Smooth muscle cell (in vitro differentiated cells): Measurements from ENCODE around the gene MON2. TPM values are rescaled to one million over a fixed set of nuclear protein-coding genes. Genes with fewer than 3 reads are reported as not detected.

Experiments used
- DNase-seq: peaks from one replicate; lab custom pipeline; 2025; ENCODE audit not compliant: unreplicated experiment; lab: John Stamatoyannopoulos, UW
- H2AFZ ChIP-seq: fragments of 200-600 bp; sonication (generic); 2 replicates; pipeline ENCODE4 v1.6.0; 2016; ENCODE audit warnings: antibody characterized with exemption, low read depth, mild to moderate bottlenecking
- H3F3A ChIP-seq: fragments of 200-600 bp; sonication (generic); 2 replicates; pipeline ENCODE4 v1.6.0; 2017; ENCODE audit warnings: antibody characterized with exemption, low read depth
- H3K27ac ChIP-seq: fragments of 200-600 bp; sonication (generic); 2 replicates; pipeline ENCODE4 v1.5.1; 2016; ENCODE audit warnings: low read depth, mild to moderate bottlenecking
- H3K27me3 ChIP-seq: fragments of 200-600 bp; sonication (generic); 2 replicates; pipeline ENCODE4 v1.6.1; 2016; ENCODE audit warnings: low read depth, mild to moderate bottlenecking
- H3K36me3 ChIP-seq: fragments of 200-600 bp; sonication (generic); 2 replicates; pipeline ENCODE4 v1.5.1; 2016; ENCODE audit warnings: low read depth
- H3K4me1 ChIP-seq: fragments of 200-600 bp; sonication (generic); 2 replicates; pipeline ENCODE4 v1.5.1; 2016; ENCODE audit warnings: low read depth
- H3K4me2 ChIP-seq: fragments of 200-600 bp; sonication (generic); 2 replicates; pipeline ENCODE4 v1.6.0; 2016; ENCODE audit warnings: mild to moderate bottlenecking
- H3K4me3 ChIP-seq: fragments of 200-600 bp; sonication (generic); 2 replicates; pipeline ENCODE4 v1.5.1; 2016; ENCODE audit warnings: mild to moderate bottlenecking
- H3K79me2 ChIP-seq: fragments of 200-600 bp; sonication (generic); 2 replicates; pipeline ENCODE4 v1.6.0; 2016; ENCODE audit warnings: low read depth, mild to moderate bottlenecking
- H3K9ac ChIP-seq: fragments of 200-600 bp; sonication (generic); 2 replicates; pipeline ENCODE4 v1.6.0; 2016; ENCODE audit warnings: low read depth
- H3K9me3 ChIP-seq: fragments of 200-600 bp; sonication (generic); replicated peaks from 2 replicates; pipeline ENCODE4 v1.5.1; 2016; ENCODE audit warnings: low read depth
- H4K20me1 ChIP-seq: fragments of 200-600 bp; sonication (generic); 2 replicates; pipeline ENCODE4 v1.6.0; 2016; ENCODE audit warnings: low read depth
- WGBS: methylation state at CpG from one replicate; pipeline ENCODE4 v1.1.7; 2016; ENCODE audit warnings: low lambda C conversion rate; 5-methylcytosine and 5-hydroxymethylcytosine counted together
- polyA plus RNA-seq: library from polyadenylated mRNA; unstranded; fragments of >200 nt; fragmentation: Nextera tagmentation; extraction: Ambion mirVana; gene quantifications from 2 replicates; pipeline ENCODE4 v1.2.1, GENCODE V29; 2016
- total RNA-seq: library from RNA; depleted of rRNA; stranded (reverse); fragments of >200 nt; gene quantifications from 2 replicates; pipeline ENCODE4 v1.2.3, GENCODE V29; 2014
- TF ChIP-seq, protein P1 (sequence below): fragments of 200-600 bp; sonication (generic); IDR thresholded peaks from 2 replicates; pipeline ENCODE4 v1.5.1; 2017; ENCODE audit warnings: borderline replicate concordance, mild to moderate bottlenecking, antibody characterized with exemption; ENCODE audit not compliant: insufficient read depth, poor library complexity, severe bottlenecking

MON2 gene
- total and polyA plus RNA-seq, 2 experiments from 2014 or later: 18.1 to 72.5 TPM

DNA sequence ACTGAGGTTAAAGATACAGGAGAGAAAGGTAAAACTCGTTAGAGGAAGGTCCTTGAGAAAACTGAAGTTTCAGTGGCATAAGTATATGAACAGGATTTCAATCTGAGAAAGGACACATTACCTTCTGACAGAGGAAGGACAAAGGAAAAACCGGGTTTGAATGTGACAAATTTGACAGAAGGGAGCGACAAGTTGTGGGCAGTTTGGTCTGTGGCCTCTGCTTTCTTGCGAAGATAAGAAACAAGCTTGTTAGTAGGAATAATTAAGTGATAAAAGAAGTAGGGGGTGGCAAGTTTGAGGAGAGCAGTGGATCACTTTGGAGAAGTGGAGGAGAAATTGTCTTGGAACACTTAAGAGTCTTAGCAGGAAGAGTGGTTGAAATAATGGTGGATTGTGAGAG, 5.1 kb downstream of the MON2 start:
- no peak overlapping the region for H3K4me3 ChIP-seq

DNA sequence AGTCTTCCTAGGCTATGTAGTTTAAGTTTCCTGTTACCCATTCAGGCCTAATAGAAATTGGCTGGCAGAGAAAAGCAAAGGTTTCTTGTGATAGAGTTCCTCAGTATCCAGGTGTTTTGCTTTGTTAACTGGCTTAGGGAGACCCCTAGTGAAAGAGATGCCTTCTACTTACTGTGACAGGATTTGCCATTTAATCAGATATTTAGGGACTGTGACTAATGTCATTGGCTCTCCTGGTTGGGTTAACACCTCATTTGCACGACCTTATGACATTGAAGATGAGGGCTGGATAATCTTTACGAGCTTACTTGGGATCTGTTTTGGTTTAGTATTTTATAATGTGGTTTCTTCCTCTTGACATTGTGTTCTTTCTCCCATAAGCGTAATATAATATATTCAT, 5.8 kb downstream of the MON2 start:
- Histone ChIP-seq H4K20me1 (peaks cover 94% of the 10 kb centered on the region), H3F3A (no peaks in the 10 kb centered on the region)

More for the DNA sequence above, 5.1 kb downstream of the MON2 start:
- TF ChIP-seq, protein P1, sequence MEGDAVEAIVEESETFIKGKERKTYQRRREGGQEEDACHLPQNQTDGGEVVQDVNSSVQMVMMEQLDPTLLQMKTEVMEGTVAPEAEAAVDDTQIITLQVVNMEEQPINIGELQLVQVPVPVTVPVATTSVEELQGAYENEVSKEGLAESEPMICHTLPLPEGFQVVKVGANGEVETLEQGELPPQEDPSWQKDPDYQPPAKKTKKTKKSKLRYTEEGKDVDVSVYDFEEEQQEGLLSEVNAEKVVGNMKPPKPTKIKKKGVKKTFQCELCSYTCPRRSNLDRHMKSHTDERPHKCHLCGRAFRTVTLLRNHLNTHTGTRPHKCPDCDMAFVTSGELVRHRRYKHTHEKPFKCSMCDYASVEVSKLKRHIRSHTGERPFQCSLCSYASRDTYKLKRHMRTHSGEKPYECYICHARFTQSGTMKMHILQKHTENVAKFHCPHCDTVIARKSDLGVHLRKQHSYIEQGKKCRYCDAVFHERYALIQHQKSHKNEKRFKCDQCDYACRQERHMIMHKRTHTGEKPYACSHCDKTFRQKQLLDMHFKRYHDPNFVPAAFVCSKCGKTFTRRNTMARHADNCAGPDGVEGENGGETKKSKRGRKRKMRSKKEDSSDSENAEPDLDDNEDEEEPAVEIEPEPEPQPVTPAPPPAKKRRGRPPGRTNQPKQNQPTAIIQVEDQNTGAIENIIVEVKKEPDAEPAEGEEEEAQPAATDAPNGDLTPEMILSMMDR: no peak
- Histone ChIP-seq H3K9me3 (no peaks in the 10 kb centered on the region), H3K9ac (no peak overlapping the region), H3K27me3 (no peaks in the 10 kb centered on the region), H3K79me2 (peaks cover 99% of the 10 kb centered on the region), H2AFZ (no peak overlapping the region), H3K4me1 (peaks cover 16% of the 10 kb centered on the region), H3F3A (no peaks in the 10 kb centered on the region), H4K20me1 (peaks cover 87% of the 10 kb centered on the region), H3K36me3 (no peaks in the 10 kb centered on the region), H3K27ac (no peak overlapping the region), H3K4me2 (no peak overlapping the region)
- DNase-seq: no peak
- 93% methylated on average over 4 of the region's 4 CpGs for WGBS

DNA sequence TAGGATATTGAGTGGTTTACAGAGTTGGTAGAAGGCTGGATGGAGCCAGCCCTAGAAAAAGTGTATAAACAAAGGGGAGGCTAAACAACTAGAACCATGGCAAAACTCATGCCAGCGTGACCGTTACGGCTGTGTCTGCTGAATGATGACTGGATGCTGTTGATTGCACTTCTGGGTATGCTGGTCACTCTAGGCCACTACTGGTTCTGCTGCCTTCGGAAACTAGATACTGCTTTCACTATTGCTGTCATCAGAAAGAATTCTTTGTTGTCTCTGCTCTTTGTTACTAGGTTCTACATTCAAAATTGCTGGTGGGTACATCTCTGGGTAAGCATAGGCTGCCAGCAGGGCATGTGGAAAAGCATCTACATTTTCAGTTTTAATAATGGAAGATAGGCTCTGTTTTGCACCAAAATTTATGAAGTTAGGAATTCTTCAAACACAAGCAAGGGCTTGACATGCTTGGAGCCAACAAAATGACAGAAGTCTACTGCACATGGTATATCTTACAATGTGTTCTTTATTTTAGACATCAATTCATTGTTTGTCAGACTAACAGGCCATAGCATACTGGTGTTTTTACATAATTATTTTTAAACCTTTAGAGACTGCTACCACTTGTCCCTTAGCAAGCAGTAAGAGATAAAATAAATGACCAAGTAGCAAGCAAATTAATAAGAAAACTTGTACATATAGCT, 15.4 kb downstream of the MON2 start:
- H3K9ac ChIP-seq: no peak overlapping the region
- no peaks in the 10 kb centered on the region for H3K9me3 ChIP-seq
- H3F3A ChIP-seq: no peaks in the 10 kb centered on the region
- no peak for DNase-seq
- H3K27ac ChIP-seq: no peak overlapping the region
- no peaks in the 10 kb centered on the region for H3K4me1 ChIP-seq
- TF ChIP-seq, protein P1: no peak
- no peak overlapping the region for H3K4me3 ChIP-seq
- no peaks in the 10 kb centered on the region for H3K36me3 ChIP-seq
- H2AFZ ChIP-seq: no peak overlapping the region
- no peaks in the 10 kb centered on the region for H3K27me3 ChIP-seq
- peaks cover 97% of the 10 kb centered on the region for H4K20me1 ChIP-seq
- WGBS: 86% methylated on average over 4 of the region's 4 CpGs
- peaks cover 80% of the 10 kb centered on the region for H3K79me2 ChIP-seq
- no peak overlapping the region for H3K4me2 ChIP-seq

More for the DNA sequence above, 5.8 kb downstream of the MON2 start:
- no peaks in the 10 kb centered on the region for H3K9me3 ChIP-seq
- DNase-seq: no peak
- TF ChIP-seq, protein P1: no peak
- H3K79me2 ChIP-seq: peaks cover 97% of the 10 kb centered on the region
- H3K36me3 ChIP-seq: no peaks in the 10 kb centered on the region
- no peak overlapping the region for H3K27ac ChIP-seq
- no peak overlapping the region for H2AFZ ChIP-seq
- WGBS: 54% methylated on average over 3 of the region's 3 CpGs
- no peak overlapping the region for H3K4me3 ChIP-seq
- H3K27me3 ChIP-seq: no peaks in the 10 kb centered on the region
- H3K4me1 ChIP-seq: peaks cover 16% of the 10 kb centered on the region
- H3K4me2 ChIP-seq: no peak overlapping the region
- H3K9ac ChIP-seq: no peak overlapping the region

DNA sequence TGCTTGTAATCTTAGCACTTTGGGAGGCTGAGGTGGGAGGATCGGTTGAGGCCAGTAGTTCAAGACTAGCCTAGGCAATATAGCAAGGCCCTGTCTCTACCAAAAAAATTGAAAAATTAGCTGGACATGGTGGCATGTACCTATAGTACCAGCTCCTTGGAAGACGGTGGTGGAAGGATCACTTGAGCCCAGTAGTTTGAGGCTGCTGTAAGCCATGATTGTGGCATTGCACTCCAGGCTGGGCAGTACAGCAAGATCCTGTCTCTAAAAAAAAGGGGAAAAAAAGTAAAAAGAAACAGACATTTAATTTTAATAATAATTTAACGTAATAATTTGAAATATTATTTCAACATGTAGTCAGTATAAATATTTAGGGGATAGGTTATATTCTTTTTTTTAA, 16.1 kb downstream of the MON2 start:
- DNase-seq: no peak
- peaks cover 97% of the 10 kb centered on the region for H4K20me1 ChIP-seq
- H3K4me3 ChIP-seq: no peak overlapping the region
- no peaks in the 10 kb centered on the region for H3F3A ChIP-seq
- no peak overlapping the region for H3K9ac ChIP-seq
- H3K9me3 ChIP-seq: no peaks in the 10 kb centered on the region
- WGBS: 96% methylated on average over 3 of the region's 3 CpGs
- H2AFZ ChIP-seq: no peak overlapping the region
- H3K4me1 ChIP-seq: no peaks in the 10 kb centered on the region
- no peaks in the 10 kb centered on the region for H3K36me3 ChIP-seq
- H3K4me2 ChIP-seq: no peak overlapping the region
- no peak overlapping the region for H3K27ac ChIP-seq
- peaks cover 79% of the 10 kb centered on the region for H3K79me2 ChIP-seq
- H3K27me3 ChIP-seq: no peaks in the 10 kb centered on the region
- TF ChIP-seq, protein P1: no peak
